ENCODE measurements around the gene ASPRV1. TPM values are rescaled to one million over a fixed set of nuclear protein-coding genes. Genes with fewer than 3 reads are reported as not detected.
A peak's percentile ranks its signal among the peaks of the same experiment; 100 is the strongest.

The ASPRV1 gene
- total RNA-seq, 2 experiments from 2014 or later: 0.41 to 0.59 TPM

- CTCF ChIA-PET: interaction anchor here (0.6 to 1.3 kb wide), 2 partner anchors 15 to 50 kb away, joined by 4 to 5 read pairs; no protein-coding TSS in a partner anchor
- DNase-seq: no peak
- intact Hi-C loops (cut with micrococcal nuclease): no loop called here
Measured at GRCh38 chr2:69943843-69944525, 17.4 kb downstream of the ASPRV1 start.

DNA sequence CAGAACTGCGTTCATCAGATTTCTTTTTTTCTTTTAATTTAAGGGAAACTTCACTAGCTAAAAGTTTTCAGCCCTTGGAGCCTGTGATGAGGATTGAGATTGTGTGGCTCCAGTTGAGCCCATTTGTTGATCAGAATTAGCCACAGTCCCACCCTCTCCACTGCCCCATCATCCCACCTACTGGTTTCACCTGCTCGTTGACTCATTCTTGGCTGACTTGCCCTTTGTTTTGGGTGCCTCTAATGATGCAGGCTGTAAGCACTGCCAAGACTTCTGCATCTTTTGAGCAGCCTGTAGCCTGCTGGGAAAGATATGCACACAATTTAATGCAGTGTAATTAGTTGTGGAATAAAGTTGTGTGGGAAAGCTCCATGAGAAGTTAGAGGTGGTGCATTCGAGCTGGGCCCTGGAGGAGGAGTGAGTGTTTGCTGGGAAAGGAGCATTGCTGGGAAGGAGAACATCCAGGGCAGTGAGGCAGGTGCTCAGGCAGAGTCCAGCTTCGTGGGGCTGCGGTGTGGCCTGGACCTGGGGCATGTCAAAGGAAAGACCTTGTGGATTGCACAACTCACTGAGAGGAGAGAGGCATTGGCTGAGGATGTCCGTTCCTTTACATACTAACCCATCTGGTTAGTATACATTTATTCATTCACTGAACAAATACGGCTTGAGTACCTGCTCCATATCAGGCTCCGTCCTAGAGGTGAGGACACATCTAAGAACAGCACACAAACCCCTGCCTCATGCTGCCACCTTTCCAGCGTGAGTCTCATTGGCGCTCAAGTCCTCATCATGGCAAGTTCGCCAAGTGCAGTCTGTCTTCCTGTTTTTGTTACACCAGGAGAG, 18.2 kb downstream of the ASPRV1 start:
- CTCF ChIA-PET: interaction anchor here (1.3 kb wide), 1 partner anchor 16 kb away, joined by 5 read pairs; no protein-coding TSS in a partner anchor
- H3K9me3 Mint-ChIP-seq: no peaks in the 10 kb centered on the region
- intact Hi-C loops (cut with micrococcal nuclease): no loop called here
- H3K4me3 Mint-ChIP-seq: no peak overlapping the region
- no peak overlapping the region for H3K27ac Mint-ChIP-seq
- DNase-seq: no peak
- H3K36me3 Mint-ChIP-seq (ENCODE audit: low read depth): peaks cover 12% of the 10 kb centered on the region
- no peaks in the 10 kb centered on the region for H3K27me3 Mint-ChIP-seq (ENCODE audit: low read depth)
- peaks cover 28% of the 10 kb centered on the region for H3K4me1 Mint-ChIP-seq (ENCODE audit: low read depth)

More at GRCh38 chr2:69943843-69944525, 17.4 kb downstream of the ASPRV1 start:
- H3K36me3 Mint-ChIP-seq (ENCODE audit: low read depth): peaks cover 7% of the 10 kb centered on the region
- no peak overlapping the region for H3K27ac Mint-ChIP-seq
- no peaks in the 10 kb centered on the region for H3K27me3 Mint-ChIP-seq (ENCODE audit: low read depth)
- H3K4me3 Mint-ChIP-seq: no peak overlapping the region
- H3K4me1 Mint-ChIP-seq (ENCODE audit: low read depth): peaks cover 28% of the 10 kb centered on the region
- no peaks in the 10 kb centered on the region for H3K9me3 Mint-ChIP-seq

DNA sequence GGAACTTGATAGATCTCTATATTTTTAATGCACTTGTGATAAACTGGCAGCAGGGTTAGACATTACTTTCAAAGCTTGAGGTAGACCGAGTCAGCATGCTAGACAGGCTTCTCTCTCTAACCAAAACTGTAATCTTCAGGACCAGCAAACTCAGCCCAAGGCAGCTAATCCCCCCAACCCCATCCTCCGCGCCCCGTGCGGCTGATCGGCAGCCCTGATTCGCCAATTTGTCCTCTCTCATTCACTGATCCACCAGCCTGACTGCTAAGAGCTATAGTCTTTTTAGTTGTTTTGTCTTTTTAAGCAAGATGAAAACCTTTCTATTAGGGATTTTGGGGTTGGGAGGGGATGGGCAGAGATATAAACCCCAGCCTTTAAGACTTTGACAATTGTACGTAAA, 20.7 kb downstream of the ASPRV1 start:
- CTCF ChIA-PET: no interaction called here
- Mint-ChIP-seq H3K4me3 (no peak overlapping the region), H3K27me3 (ENCODE audit: low read depth) (no peaks in the 10 kb centered on the region), H3K4me1 (ENCODE audit: low read depth) (peaks cover 8% of the 10 kb centered on the region), H3K9me3 (no peaks in the 10 kb centered on the region), H3K36me3 (ENCODE audit: low read depth) (peaks cover 21% of the 10 kb centered on the region), H3K27ac (no peak overlapping the region)
- intact Hi-C loops (cut with micrococcal nuclease): no loop called here
- DNase-seq: no peak

DNA sequence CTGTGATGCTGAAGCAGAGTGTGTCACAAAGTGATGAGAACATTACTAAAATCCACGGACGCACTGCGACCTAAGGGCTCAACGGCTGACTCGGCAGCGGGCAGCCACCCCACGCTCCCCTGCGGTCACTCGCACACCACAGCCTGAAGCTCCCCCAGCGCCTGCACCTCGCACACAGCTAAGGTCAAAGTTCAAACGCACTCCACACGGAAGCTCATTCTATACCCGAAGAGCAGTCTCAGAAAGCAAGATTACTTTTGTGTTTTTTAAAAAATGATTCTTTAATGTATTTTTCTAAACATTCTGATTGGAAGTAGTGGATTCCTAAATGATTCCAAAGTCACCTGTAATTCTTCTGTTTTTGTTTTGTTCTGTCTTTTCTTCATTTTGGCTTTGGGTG, 21.7 kb downstream of the ASPRV1 start:
- H3K9me3 Mint-ChIP-seq: no peaks in the 10 kb centered on the region
- CTCF ChIA-PET: interaction anchor here (0.5 kb wide), 1 partner anchor 349 kb away, joined by 4 read pairs; no protein-coding TSS in a partner anchor
- intact Hi-C loops (cut with micrococcal nuclease): no loop called here
- no peaks in the 10 kb centered on the region for H3K27me3 Mint-ChIP-seq (ENCODE audit: low read depth)
- peaks cover 22% of the 10 kb centered on the region for H3K36me3 Mint-ChIP-seq (ENCODE audit: low read depth)
- H3K27ac Mint-ChIP-seq: no peak overlapping the region
- peaks cover 3% of the 10 kb centered on the region for H3K4me1 Mint-ChIP-seq (ENCODE audit: low read depth)
- no peak for DNase-seq
- no peak overlapping the region for H3K4me3 Mint-ChIP-seq

- Mint-ChIP-seq H3K27ac (no peak overlapping the region), H3K9me3 (no peaks in the 10 kb centered on the region), H3K27me3 (ENCODE audit: low read depth) (no peaks in the 10 kb centered on the region), H3K4me1 (ENCODE audit: low read depth) (peaks cover 16% of the 10 kb centered on the region), H3K4me3 (no peak overlapping the region), H3K36me3 (ENCODE audit: low read depth) (peaks cover 18% of the 10 kb centered on the region)
- CTCF ChIA-PET: interaction anchor here (0.6 to 1.1 kb wide), 2 partner anchors 26 to 156 kb away, joined by 4 read pairs; no protein-coding TSS in a partner anchor
- intact Hi-C loops (cut with micrococcal nuclease): no loop called here
- DNase-seq: no peak
Measured at GRCh38 chr2:69937968-69938367, 23.5 kb downstream of the ASPRV1 start.

DNA sequence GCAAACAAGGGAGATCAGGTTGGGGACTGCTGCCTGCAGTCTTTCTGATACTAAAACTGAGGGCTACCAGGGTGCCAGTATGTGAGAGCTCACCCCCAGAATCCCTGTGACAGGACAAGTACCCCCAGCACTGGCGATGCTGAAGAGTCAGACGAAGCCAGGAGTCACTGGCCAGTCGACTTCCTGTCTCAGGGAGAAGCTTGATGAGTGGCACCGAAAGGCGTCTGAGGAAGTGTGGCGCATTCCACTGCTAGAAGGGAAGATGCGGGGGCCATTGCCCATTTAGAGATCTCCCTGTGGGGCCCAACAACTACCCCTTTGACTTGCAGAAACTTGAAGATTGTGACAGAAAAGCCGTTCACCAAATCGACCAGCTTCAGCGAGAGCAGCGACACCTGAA, 24.5 kb downstream of the ASPRV1 start:
- H3K4me1 Mint-ChIP-seq (ENCODE audit: low read depth): peaks cover 23% of the 10 kb centered on the region
- peak overlapping the region; percentile 4 for H3K27ac Mint-ChIP-seq
- CTCF ChIA-PET: interaction anchor here (1.1 kb wide), 1 partner anchor 25 kb away, joined by 3 read pairs; no protein-coding TSS in a partner anchor

GRCh38 chr2:69935011-69935410, 26.4 kb downstream of the ASPRV1 start:
- Mint-ChIP-seq H3K27ac (no peak overlapping the region), H3K36me3 (ENCODE audit: low read depth) (peaks cover 18% of the 10 kb centered on the region), H3K4me3 (no peak overlapping the region), H3K9me3 (no peaks in the 10 kb centered on the region), H3K27me3 (ENCODE audit: low read depth) (no peaks in the 10 kb centered on the region), H3K4me1 (ENCODE audit: low read depth) (peaks cover 26% of the 10 kb centered on the region)
- CTCF ChIA-PET: interaction anchor here (1.7 to 4.6 kb wide), 2 partner anchors 11 to 21 kb away, joined by 5 to 26 read pairs; partner anchors contain the start of gene MXD1
- no peak for DNase-seq
- intact Hi-C loops (cut with micrococcal nuclease): no loop called here

More for the DNA sequence above, 24.5 kb downstream of the ASPRV1 start:
- H3K36me3 Mint-ChIP-seq (ENCODE audit: low read depth): peaks cover 18% of the 10 kb centered on the region
- no peak for DNase-seq
- intact Hi-C loops (cut with micrococcal nuclease): no loop called here
- no peak overlapping the region for H3K4me3 Mint-ChIP-seq
- H3K27me3 Mint-ChIP-seq (ENCODE audit: low read depth): no peaks in the 10 kb centered on the region
- H3K9me3 Mint-ChIP-seq: no peaks in the 10 kb centered on the region

- Mint-ChIP-seq H3K27ac (no peak overlapping the region), H3K36me3 (ENCODE audit: low read depth) (peaks cover 17% of the 10 kb centered on the region), H3K27me3 (ENCODE audit: low read depth) (no peaks in the 10 kb centered on the region), H3K4me3 (no peak overlapping the region), H3K9me3 (no peaks in the 10 kb centered on the region), H3K4me1 (ENCODE audit: low read depth) (peaks cover 26% of the 10 kb centered on the region)
- intact Hi-C loops (cut with micrococcal nuclease): loop anchor here (1.0 kb wide), 1 partner anchor 12 kb away; no protein-coding TSS in a partner anchor
- no peak for DNase-seq
- CTCF ChIA-PET: interaction anchor here (1.7 to 4.6 kb wide), 2 partner anchors 11 to 21 kb away, joined by 5 to 26 read pairs; partner anchors contain the start of gene MXD1
Measured at GRCh38 chr2:69934614-69934908, 26.9 kb downstream of the ASPRV1 start.

- peaks cover 15% of the 10 kb centered on the region for H3K36me3 Mint-ChIP-seq (ENCODE audit: low read depth)
- intact Hi-C loops (cut with micrococcal nuclease): loop anchor here (1.0 kb wide), 1 partner anchor 12 kb away; no protein-coding TSS in a partner anchor
- no peaks in the 10 kb centered on the region for H3K27me3 Mint-ChIP-seq (ENCODE audit: low read depth)
- no peak overlapping the region for H3K4me3 Mint-ChIP-seq
- peaks cover 26% of the 10 kb centered on the region for H3K4me1 Mint-ChIP-seq (ENCODE audit: low read depth)
- no peaks in the 10 kb centered on the region for H3K9me3 Mint-ChIP-seq
- CTCF ChIA-PET: interaction anchor here (0.6 to 4.6 kb wide), 4 partner anchors 12 to 211 kb away, joined by 3 to 26 read pairs (median 4); partner anchors contain the start of gene MXD1
- DNase-seq: peak; percentile 48
- no peak overlapping the region for H3K27ac Mint-ChIP-seq
Measured at GRCh38 chr2:69933839-69934613, 27.4 kb downstream of the ASPRV1 start.

- no peaks in the 10 kb centered on the region for H3K27me3 Mint-ChIP-seq (ENCODE audit: low read depth)
- CTCF ChIA-PET: interaction anchor here (0.6 to 4.6 kb wide), 3 partner anchors 20 to 212 kb away, joined by 3 to 26 read pairs (median 3); partner anchors contain the start of gene MXD1
- no peak overlapping the region for H3K27ac Mint-ChIP-seq
- peaks cover 26% of the 10 kb centered on the region for H3K4me1 Mint-ChIP-seq (ENCODE audit: low read depth)
- H3K4me3 Mint-ChIP-seq: no peak overlapping the region
- no peak for DNase-seq
- H3K9me3 Mint-ChIP-seq: no peaks in the 10 kb centered on the region
- peaks cover 11% of the 10 kb centered on the region for H3K36me3 Mint-ChIP-seq (ENCODE audit: low read depth)
- intact Hi-C loops (cut with micrococcal nuclease): no loop called here
Measured at GRCh38 chr2:69933254-69933828, 28.1 kb downstream of the ASPRV1 start.

DNA sequence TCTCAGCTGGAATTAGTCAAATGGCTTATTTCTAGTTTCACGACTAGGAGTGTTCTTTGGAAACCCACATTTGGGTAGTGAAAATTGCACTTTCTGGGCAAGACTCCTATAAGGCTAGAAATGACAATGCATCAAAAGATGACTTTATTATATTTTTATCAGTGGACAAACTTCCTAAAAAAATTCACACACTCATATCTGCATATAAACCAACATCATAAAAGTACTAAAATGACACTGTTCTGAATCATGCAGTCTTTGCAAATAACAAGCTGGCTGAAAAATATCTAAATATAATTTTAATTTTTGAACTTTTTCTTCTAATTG, 28.9 kb downstream of the ASPRV1 start:
- H3K36me3 Mint-ChIP-seq (ENCODE audit: low read depth): peaks cover 7% of the 10 kb centered on the region
- DNase-seq: no peak
- no peaks in the 10 kb centered on the region for H3K9me3 Mint-ChIP-seq
- CTCF ChIA-PET: interaction anchor here (2.1 to 4.6 kb wide), 2 partner anchors 12 to 19 kb away, joined by 5 to 26 read pairs; partner anchors contain the start of gene MXD1
- H3K27ac Mint-ChIP-seq: no peak overlapping the region
- no peak overlapping the region for H3K4me3 Mint-ChIP-seq
- intact Hi-C loops (cut with micrococcal nuclease): no loop called here
- peaks cover 26% of the 10 kb centered on the region for H3K4me1 Mint-ChIP-seq (ENCODE audit: low read depth)
- H3K27me3 Mint-ChIP-seq (ENCODE audit: low read depth): no peaks in the 10 kb centered on the region

Measured in activated naive CD4-positive, alpha-beta T cell treated with anti-CD3 and anti-CD28 coated beads for 36 hours (primary cell).